Kidney (tissue), 22 donors: ENCODE measurements around the gene AURKB. TPM values are rescaled to one million over a fixed set of nuclear protein-coding genes. Genes with fewer than 3 reads are reported as not detected.

Source experiments
- DNase-seq, 5 donors: peaks; one replicate each; pipeline ENCODE4 v3.0.0-alpha.2; 2013 to 2020
- FAIRE-seq: peaks from 2 replicates; lab custom pipeline; 2012; peaks lifted over from hg19 to GRCh38; lab: Jason Lieb, UNC
- H3K27ac ChIP-seq, 2 donors: one replicate each; pipeline ENCODE4 v1.7.0; 2013; ENCODE audit warnings: low read depth in 2 of 2, low read length in 2 of 2, inconsistent platforms in 1 of 2
- H3K27me3 ChIP-seq: one replicate; pipeline ENCODE4 v1.7.1; 2013; ENCODE audit warnings: low read length, inconsistent platforms; ENCODE audit not compliant: control insufficient read depth, insufficient read depth
- H3K36me3 ChIP-seq, 3 donors: one replicate each; pipeline versions ENCODE4 v1.7.0 to v1.7.1; 2013; ENCODE audit warnings: low read length in 3 of 3, control low read depth in 1 of 3, inconsistent platforms in 1 of 3; ENCODE audit not compliant: insufficient read depth in 3 of 3, control insufficient read depth in 2 of 3
- H3K4me1 ChIP-seq, 3 donors: one replicate each; pipeline versions ENCODE4 v1.7.0 to v1.7.1; 2013; ENCODE audit warnings: low read length in 3 of 3, inconsistent platforms in 1 of 3, low read depth in 1 of 3; ENCODE audit not compliant: control insufficient read depth in 2 of 3, insufficient read depth in 2 of 3
- H3K4me3 ChIP-seq, 3 donors: one replicate each; pipeline versions ENCODE4 v1.7.0 to v1.8.1; 2013; ENCODE audit warnings: low read length in 3 of 3, control low read depth in 1 of 3, inconsistent platforms in 1 of 3
- H3K9ac ChIP-seq, 3 donors: one replicate each; pipeline versions ENCODE4 v1.7.0 to v1.7.1; 2013; ENCODE audit warnings: low read length in 3 of 3, control low read depth in 1 of 3, inconsistent platforms in 1 of 3
- H3K9me3 ChIP-seq, 3 donors: one replicate each; pipeline versions ENCODE4 v1.7.0 to v1.7.1; 2013; ENCODE audit warnings: low read length in 3 of 3, control low read depth in 1 of 3, inconsistent platforms in 1 of 3; ENCODE audit not compliant: control insufficient read depth in 2 of 3, insufficient read depth in 1 of 3
- CTCF ChIP-seq: IDR thresholded peaks from 3 replicates; pipeline ENCODE4 v1.5.1; 2012; ENCODE audit warnings: mild to moderate bottlenecking, moderate library complexity, borderline replicate concordance; ENCODE audit not compliant: insufficient read depth; ENCODE audit errors: extremely low read depth
- intact Hi-C: fragments of 100-400 bp; cut with DNase I; formaldehyde crosslinking; loops from one replicate; pipeline ENCODE4 v1.11.1; 2022
- long read RNA-seq, 10 donors: library from polyadenylated mRNA in 1 of 10; unstranded in 1 of 10; transcript quantifications; one replicate each; pipeline ENCODE4 v2.0.0 and lab custom pipeline, GENCODE V29; 2021 to 2026
- polyA plus RNA-seq: library from polyadenylated mRNA; stranded (reverse); fragments of 350-450 nt; fragmentation: Illumina TruSeq; extraction: RNeasy Lipid Tissue Mini Kit (QIAGEN cat#74804); gene quantifications from one replicate; pipeline ENCODE4 v1.2.3, GENCODE V29; 2014; ENCODE audit warnings: low read depth, low replicate concordance; ENCODE audit not compliant: insufficient read depth
- total RNA-seq: library from RNA; stranded (reverse); fragmentation: NEBNext Ultra II Directional; extraction: Animal tissue kit (Norgen Biotek cat#: 25700); gene quantifications from one replicate; pipeline ENCODE4 v1.2.1, GENCODE V29; 2021
- donor health status: control.
- donor health status: control.
- donor health status: control.
- donor health status: control.
- donor health status: control.
- donor health status: DM: yes; HTN: yes; CAD: no.
- donor health status: Normal renal cell carcinoma (clear cell type).

The AURKB gene
- total RNA-seq (2.8 TPM), polyA plus RNA-seq (0.43 TPM)
- long read RNA-seq, donor 1, partial matches to known transcripts: 0 of 5 reads
- long read RNA-seq, donor 1, other reads (novel, unspliced or antisense): 0 of 5 reads
- long read RNA-seq, donor 2, transcript AURKB-214 (9 exons, 1,227 nt): major isoform, 7 of 9 reads
- long read RNA-seq, donor 2, partial matches to known transcripts: 0 of 9 reads
- long read RNA-seq, donor 2, other reads (novel, unspliced or antisense): 0 of 9 reads
- long read RNA-seq, donor 3, transcript AURKB-214 (9 exons, 1,227 nt): major isoform, 6 of 6 reads
- long read RNA-seq, donor 3, partial matches to known transcripts: 0 of 6 reads
- long read RNA-seq, donor 3, other reads (novel, unspliced or antisense): 0 of 6 reads
- long read RNA-seq, donor 4, partial matches to known transcripts: 0 of 6 reads
- long read RNA-seq, donor 4, other reads (novel, unspliced or antisense): 0 of 6 reads
- long read RNA-seq, donor 5: 0 reads
- long read RNA-seq, donor 6: 0 reads
- long read RNA-seq, donor 7: 0 reads
- long read RNA-seq, donor 8, partial matches to known transcripts: 0 of 2 reads
- long read RNA-seq, donor 8, other reads (novel, unspliced or antisense): 0 of 2 reads
- long read RNA-seq, donor 9, partial matches to known transcripts: 0 of 2 reads
- long read RNA-seq, donor 9, other reads (novel, unspliced or antisense): 0 of 2 reads
- long read RNA-seq, donor 10, partial matches to known transcripts: 0 of 3 reads
- long read RNA-seq, donor 10, other reads (novel, unspliced or antisense): 0 of 3 reads

- no peak for TF ChIP-seq CTCF
- peaks cover 0 to 9% (median 0%) of the 10 kb centered on the region in 3 donors for H3K4me1 ChIP-seq
- no peaks in the 10 kb centered on the region for H3K27me3 ChIP-seq
- DNase-seq (peak; percentile 96 to 100 (median 97)), FAIRE-seq (peak; percentile 96)
- no peaks in the 10 kb centered on the region for H3K9me3 ChIP-seq
- H3K9ac ChIP-seq: peak within 1 kb of the TSS; percentile 65 to 87 (median 84)
- no peaks in the 10 kb centered on the region for H3K36me3 ChIP-seq
- H3K27ac ChIP-seq: peak within 1 kb of the TSS; percentile 9 to 67
- intact Hi-C loops: no loop called here
- peak within 1 kb of the TSS; percentile 77 to 89 (median 83) for H3K4me3 ChIP-seq
These were observed at the start of gene AURKB for GRCh38 chr17:8209907-8210760. Gene AURKB (minus strand): TSS chr17:8210575. CDS start chr17:8210224, 351 bp downstream.

DNA sequence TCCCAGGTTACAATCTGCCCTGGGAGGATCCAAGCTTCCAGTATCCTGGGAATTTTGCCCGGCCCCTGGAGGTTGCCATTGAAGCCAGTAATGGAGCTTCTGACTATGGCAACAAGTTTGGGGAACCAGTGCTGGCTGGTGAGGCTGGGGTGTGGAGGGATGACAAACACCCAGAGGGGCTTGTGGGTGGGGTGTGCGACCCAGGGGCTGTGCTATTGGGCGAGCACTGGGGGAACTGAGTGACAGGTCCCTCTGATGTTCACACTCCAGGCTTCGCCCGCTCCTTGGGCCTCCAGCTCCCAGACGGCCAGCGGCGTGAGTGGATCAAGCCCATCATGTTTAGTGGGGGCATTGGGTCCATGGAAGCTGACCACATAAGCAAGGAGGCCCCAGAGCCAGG, 47.4 kb upstream of the AURKB start:
- DNase-seq: peak in 1 of 5 donors; percentile 64
- intact Hi-C loops: no loop called here
- Histone ChIP-seq H3K9ac (no peak overlapping the region), H3K36me3 (peaks cover 0 to 34% (median 16%) of the 10 kb centered on the region in 3 donors), H3K27ac (no peak overlapping the region), H3K4me1 (no peaks in the 10 kb centered on the region), H3K27me3 (no peaks in the 10 kb centered on the region), H3K9me3 (no peaks in the 10 kb centered on the region), H3K4me3 (no peak overlapping the region)
- TF ChIP-seq CTCF: no peak
- FAIRE-seq: no peak

GRCh38 chr17:8256691-8257090, 46.3 kb upstream of the AURKB start:
- Histone ChIP-seq H3K4me3 (no peak overlapping the region), H3K9me3 (no peaks in the 10 kb centered on the region), H3K36me3 (peaks cover 0 to 28% (median 13%) of the 10 kb centered on the region in 3 donors), H3K27me3 (no peaks in the 10 kb centered on the region), H3K4me1 (no peaks in the 10 kb centered on the region), H3K27ac (no peak overlapping the region), H3K9ac (no peak overlapping the region)
- TF ChIP-seq CTCF: no peak
- DNase-seq (no peak), FAIRE-seq (no peak)
- intact Hi-C loops: no loop called here
